Measurements from ENCODE around the gene RAP2C. TPM values are rescaled to one million over a fixed set of nuclear protein-coding genes. Genes with fewer than 3 reads are reported as not detected.

RAP2C gene
- total RNA-seq, 2 donors from 2014 or later = 12.3 to 14.3 TPM

DNA sequence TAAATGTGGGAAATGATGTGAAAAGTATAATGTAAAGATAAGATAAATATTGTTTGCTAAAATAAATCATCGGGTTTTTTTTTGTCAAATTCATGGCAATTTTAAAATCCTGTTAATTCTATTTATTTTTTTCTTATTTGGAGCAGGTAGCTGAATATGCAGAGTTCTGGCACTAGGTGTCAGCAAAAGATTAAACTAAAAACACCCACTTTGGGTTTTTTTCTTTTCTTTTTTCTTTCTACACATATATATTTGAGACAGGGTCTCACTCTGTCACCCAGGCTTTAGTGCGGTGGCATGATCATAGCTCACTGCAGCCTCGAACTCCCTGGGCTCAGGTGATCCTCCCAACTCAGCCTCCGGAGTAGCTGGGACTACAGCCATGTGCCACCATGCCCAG lies 6.9 kb upstream of the RAP2C start:
- Histone ChIP-seq H3K36me3 (no peaks in the 10 kb centered on the region), H3K27me3 (replicated peaks; ENCODE audit: insufficient read depth) (no peaks in the 10 kb centered on the region), H3K4me3 (no peak overlapping the region), H3K4me1 (ENCODE audit: control insufficient read depth in 1 of 2, low read depth in 2 of 2) (no peaks in the 10 kb centered on the region), H3K27ac (no peak overlapping the region), H3K9me3 (no peaks in the 10 kb centered on the region)
- no peak for ATAC-seq (ENCODE audit: insufficient number of reproducible peaks, low FRiP score, low read depth)
- DNase-seq (ENCODE audit: low spot score) = no peak
- TF ChIP-seq, protein P1, sequence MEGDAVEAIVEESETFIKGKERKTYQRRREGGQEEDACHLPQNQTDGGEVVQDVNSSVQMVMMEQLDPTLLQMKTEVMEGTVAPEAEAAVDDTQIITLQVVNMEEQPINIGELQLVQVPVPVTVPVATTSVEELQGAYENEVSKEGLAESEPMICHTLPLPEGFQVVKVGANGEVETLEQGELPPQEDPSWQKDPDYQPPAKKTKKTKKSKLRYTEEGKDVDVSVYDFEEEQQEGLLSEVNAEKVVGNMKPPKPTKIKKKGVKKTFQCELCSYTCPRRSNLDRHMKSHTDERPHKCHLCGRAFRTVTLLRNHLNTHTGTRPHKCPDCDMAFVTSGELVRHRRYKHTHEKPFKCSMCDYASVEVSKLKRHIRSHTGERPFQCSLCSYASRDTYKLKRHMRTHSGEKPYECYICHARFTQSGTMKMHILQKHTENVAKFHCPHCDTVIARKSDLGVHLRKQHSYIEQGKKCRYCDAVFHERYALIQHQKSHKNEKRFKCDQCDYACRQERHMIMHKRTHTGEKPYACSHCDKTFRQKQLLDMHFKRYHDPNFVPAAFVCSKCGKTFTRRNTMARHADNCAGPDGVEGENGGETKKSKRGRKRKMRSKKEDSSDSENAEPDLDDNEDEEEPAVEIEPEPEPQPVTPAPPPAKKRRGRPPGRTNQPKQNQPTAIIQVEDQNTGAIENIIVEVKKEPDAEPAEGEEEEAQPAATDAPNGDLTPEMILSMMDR (IDR thresholded peaks at IDR 0.05) = peak; percentile 9

DNA sequence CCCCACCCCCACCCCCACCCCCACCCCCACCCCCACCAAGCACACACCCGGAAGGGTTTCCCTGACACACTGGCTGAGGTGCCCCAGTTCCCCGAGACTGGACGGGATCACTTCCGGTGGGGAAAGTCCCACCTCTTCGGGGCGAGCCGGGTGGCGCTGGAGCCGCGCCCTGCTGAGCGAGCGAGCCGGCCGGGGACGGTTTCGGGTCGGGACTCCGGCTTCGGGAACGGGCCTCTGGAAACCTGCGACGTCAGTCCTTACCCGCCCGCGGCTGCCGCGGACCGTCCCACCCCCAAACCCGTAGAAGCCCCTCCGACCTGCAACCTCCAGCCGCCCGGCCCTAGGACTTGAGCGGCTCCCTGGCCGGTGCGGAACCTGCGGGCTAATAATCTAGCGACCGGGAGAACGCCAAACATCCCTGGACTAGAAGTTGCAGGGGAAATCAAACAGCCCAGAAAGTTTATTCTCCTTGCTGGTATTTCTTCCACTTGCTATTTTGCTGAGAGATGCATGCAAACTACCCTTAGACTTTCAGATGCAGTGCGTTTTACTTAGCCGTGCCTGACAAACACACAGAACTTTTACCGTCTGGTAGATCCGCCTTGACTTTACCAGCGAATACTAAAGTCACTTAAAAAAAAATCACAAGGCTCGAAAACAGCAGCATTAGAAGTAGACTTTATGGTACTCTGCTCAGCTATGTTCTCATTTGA lies 991 bp downstream of the RAP2C start:
- Histone ChIP-seq H3K27ac (peak overlapping the region; percentile 64 to 95), H3K4me3 (peak overlapping the region; percentile 81), H3K4me1 (ENCODE audit: control insufficient read depth in 1 of 2, low read depth in 2 of 2) (peaks cover 10 to 13% of the 10 kb centered on the region in 2 donors), H3K36me3 (no peaks in the 10 kb centered on the region), H3K9me3 (no peaks in the 10 kb centered on the region), H3K27me3 (replicated peaks; ENCODE audit: insufficient read depth) (no peaks in the 10 kb centered on the region)
- TF ChIP-seq, protein P1 (IDR thresholded peaks at IDR 0.05) = no peak
- DNase-seq (ENCODE audit: low spot score) = peak; percentile 8
- ATAC-seq (ENCODE audit: insufficient number of reproducible peaks, low FRiP score, low read depth) = peak; percentile 67

DNA sequence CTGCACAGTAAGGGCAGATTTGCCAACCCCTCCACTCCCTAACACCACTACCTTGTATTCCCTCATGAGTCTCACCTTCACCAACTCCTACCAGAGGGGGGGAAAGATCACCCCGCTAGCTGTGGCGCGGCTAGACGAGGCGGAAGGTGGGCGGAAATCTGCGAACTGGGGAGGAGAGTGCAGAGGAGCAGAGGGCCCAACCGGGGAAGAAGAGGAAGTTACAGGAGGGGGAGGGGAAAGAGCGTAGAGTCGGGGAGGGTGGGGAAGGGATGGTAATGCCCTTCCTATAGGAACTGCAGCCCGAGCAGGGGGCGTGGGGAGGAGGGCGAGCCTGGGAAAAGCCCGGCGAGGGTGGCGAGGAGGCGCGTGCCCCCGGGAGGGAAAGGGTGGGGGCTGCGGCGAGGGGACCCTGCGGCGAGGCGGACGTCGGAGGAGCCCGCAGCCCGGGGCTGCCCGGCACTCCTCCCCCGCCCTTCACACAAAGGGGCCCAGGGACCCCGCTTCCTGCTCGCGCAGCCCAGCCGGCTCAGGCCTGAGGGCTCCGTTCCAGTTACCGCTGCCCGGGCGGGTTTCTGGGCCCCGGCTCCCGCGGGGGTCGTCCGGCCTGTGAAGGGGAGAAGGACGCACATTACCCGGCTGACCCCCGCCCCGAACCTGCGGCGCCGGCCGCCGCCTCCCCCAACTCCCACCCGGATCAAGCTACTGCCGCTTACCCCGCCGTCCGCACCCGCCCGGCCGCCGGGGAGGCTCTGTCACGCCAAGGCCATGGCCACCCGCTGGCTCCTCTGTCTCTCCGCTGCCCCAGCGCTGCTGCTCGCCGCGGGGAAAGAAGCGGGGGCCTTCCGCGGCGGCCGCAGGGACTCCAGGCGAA lies 1.8 kb downstream of the RAP2C start:
- no peaks in the 10 kb centered on the region for H3K9me3 ChIP-seq
- no peaks in the 10 kb centered on the region for H3K27me3 ChIP-seq (replicated peaks; ENCODE audit: insufficient read depth)
- peaks cover 10 to 13% of the 10 kb centered on the region in 2 donors for H3K4me1 ChIP-seq (ENCODE audit: control insufficient read depth in 1 of 2, low read depth in 2 of 2)
- DNase-seq (ENCODE audit: low spot score) (no peak), ATAC-seq (ENCODE audit: insufficient number of reproducible peaks, low FRiP score, low read depth) (peak; percentile 57)
- peak overlapping the region; percentile 90 to 95 for H3K27ac ChIP-seq
- H3K4me3 ChIP-seq = peak overlapping the region; percentile 81
- no peaks in the 10 kb centered on the region for H3K36me3 ChIP-seq
- TF ChIP-seq, protein P1 (IDR thresholded peaks at IDR 0.05) = no peak

DNA sequence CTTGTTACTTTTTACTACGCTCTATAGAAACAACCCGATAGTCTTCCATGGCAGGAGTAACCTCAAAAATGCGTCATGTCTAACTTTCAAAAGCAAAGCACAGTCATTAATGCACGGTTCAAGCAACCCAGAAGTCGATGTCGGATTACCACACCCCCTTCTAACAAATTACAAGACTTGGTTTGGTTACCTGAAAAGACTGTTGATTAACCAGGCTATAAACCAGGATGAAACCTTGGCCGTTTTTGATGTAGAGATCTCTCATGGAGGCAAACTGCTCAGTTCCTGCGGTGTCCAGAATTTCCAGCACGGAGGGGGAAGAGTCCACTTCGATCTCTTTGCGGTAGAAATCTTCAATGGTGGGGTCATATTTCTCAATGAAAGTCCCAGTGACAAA lies 2.4 kb downstream of the RAP2C start:
- no peaks in the 10 kb centered on the region for H3K9me3 ChIP-seq
- peak overlapping the region; percentile 90 to 95 for H3K27ac ChIP-seq
- peaks cover 10 to 13% of the 10 kb centered on the region in 2 donors for H3K4me1 ChIP-seq (ENCODE audit: control insufficient read depth in 1 of 2, low read depth in 2 of 2)
- TF ChIP-seq, protein P1 (IDR thresholded peaks at IDR 0.05) = no peak
- no peaks in the 10 kb centered on the region for H3K36me3 ChIP-seq
- ATAC-seq (ENCODE audit: insufficient number of reproducible peaks, low FRiP score, low read depth) = no peak
- DNase-seq (ENCODE audit: low spot score) = no peak
- H3K4me3 ChIP-seq = peak overlapping the region; percentile 81
- H3K27me3 ChIP-seq (replicated peaks; ENCODE audit: insufficient read depth) = no peaks in the 10 kb centered on the region

DNA sequence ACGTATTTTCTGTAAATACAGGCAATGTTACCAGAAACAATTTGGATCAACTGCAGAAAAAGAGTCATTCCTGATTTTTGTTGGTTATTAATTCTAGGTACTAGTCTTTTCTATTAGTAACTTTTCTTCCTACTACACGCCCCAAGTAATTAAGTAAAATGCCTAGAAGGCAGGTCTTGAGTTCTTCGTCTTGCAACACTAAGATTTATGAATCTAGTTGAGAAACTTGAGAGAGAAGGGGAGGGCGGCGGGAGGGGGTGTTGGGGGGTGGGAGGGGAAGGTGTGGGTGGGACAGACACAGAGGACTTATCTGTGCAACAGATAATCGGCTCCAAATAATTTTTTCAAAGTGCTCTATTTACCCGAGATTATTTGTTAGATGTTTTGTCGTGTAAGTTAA lies 3.0 kb downstream of the RAP2C start:
- peaks cover 12 to 13% of the 10 kb centered on the region in 2 donors for H3K4me1 ChIP-seq (ENCODE audit: control insufficient read depth in 1 of 2, low read depth in 2 of 2)
- H3K27me3 ChIP-seq (replicated peaks; ENCODE audit: insufficient read depth) = no peaks in the 10 kb centered on the region
- H3K9me3 ChIP-seq = no peaks in the 10 kb centered on the region
- DNase-seq (ENCODE audit: low spot score) (no peak), ATAC-seq (ENCODE audit: insufficient number of reproducible peaks, low FRiP score, low read depth) (no peak)
- peak overlapping the region; percentile 81 for H3K4me3 ChIP-seq
- TF ChIP-seq, protein P1 (IDR thresholded peaks at IDR 0.05) = no peak
- H3K27ac ChIP-seq = peak overlapping the region in 1 of 2 donors; percentile 95
- H3K36me3 ChIP-seq = no peaks in the 10 kb centered on the region
